ENCODE data around the gene MMP8.

GRCh38 chr11:102760344-102761035 lies 35.7 kb upstream of the MMP8 start:
- TF ChIP-seq CTCF (IDR thresholded peaks at IDR 0.05) (no peak), EP300 (IDR thresholded peaks at IDR 0.05) (no peak), POLR2A (IDR thresholded peaks at IDR 0.05) (no peak), POLR2AphosphoS5 (IDR thresholded peaks at IDR 0.05) (peak; percentile 40)
